ENCODE measurements around the gene SACM1L.

The SACM1L gene

DNA sequence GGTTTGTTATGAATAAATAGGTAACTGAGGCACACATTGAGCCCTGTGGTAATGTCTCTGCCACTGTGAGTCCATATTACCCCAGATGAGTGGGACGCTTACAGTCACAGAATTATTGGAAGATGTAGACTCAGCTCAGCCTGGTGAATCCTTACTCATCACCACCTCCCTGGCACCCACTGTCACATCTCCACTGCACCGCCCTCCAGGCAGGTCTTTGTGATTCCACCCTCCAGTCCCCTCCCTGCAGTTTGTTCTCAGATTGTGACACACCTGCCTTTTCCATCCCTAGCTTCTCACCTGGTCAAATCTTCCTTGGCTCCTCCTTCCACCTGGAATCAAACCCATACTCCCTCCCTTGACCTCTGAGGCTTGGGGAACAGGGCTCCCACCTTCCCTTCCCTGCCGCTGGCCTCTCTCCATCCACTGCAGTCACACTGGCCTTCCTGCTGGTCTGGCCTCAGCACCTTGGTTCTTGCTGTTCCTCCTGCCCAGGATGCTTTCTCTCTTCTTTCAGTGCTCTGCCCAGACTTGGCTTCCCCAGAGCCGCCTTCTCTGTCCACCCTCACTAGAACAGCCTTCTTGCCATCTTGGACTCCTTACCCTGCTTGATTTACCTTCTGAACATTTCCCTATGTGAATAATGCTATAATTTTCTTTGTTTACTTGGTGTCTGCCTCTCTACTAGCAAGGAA, 97.8 kb downstream of the SACM1L start:
- H3K36me3 ChIP-seq (ENCODE audit: insufficient read depth, low read length): no peaks in the 10 kb centered on the region
- H3K4me3 ChIP-seq (ENCODE audit: low read depth in 1 of 2, low read length in 2 of 2): no peak overlapping the region
- DNase-seq: peak; percentile 2
- peaks cover 7% of the 10 kb centered on the region for H3K4me1 ChIP-seq (ENCODE audit: insufficient read depth, low read length)
- H3K27me3 ChIP-seq (ENCODE audit: insufficient read depth, low read length, poor library complexity): no peaks in the 10 kb centered on the region
- H3K9me3 ChIP-seq (ENCODE audit: insufficient read depth, low read length, severe bottlenecking): peaks cover 8% of the 10 kb centered on the region
- no peak overlapping the region for H2AFZ ChIP-seq (ENCODE audit: low read depth, low read length)
- no peak for ATAC-seq (ENCODE audit: insufficient read depth, low read depth)
- no peak overlapping the region for H3K4me2 ChIP-seq (ENCODE audit: insufficient read depth, low read length)
- TF ChIP-seq CTCF (IDR thresholded peaks at IDR 0.05; ENCODE audit: borderline replicate concordance, extremely low read depth, low read length, poor library complexity, severe bottlenecking) (no peak), EZH2 (IDR thresholded peaks at IDR 0.05; ENCODE audit: borderline replicate concordance, low read depth, low read length, severe bottlenecking) (no peak)
- no peak overlapping the region for H3K27ac ChIP-seq (ENCODE audit: low read length)
- H3K79me2 ChIP-seq (ENCODE audit: insufficient read depth, low read length): no peaks in the 10 kb centered on the region
- H3K9ac ChIP-seq (ENCODE audit: low read depth, low read length): no peak overlapping the region
- H4K20me1 ChIP-seq (ENCODE audit: insufficient read depth, low read length): no peaks in the 10 kb centered on the region

- Histone ChIP-seq H4K20me1 (ENCODE audit: insufficient read depth, low read length) (no peaks in the 10 kb centered on the region), H2AFZ (ENCODE audit: low read depth, low read length) (no peak overlapping the region), H3K4me1 (ENCODE audit: insufficient read depth, low read length) (peaks cover 7% of the 10 kb centered on the region), H3K4me2 (ENCODE audit: insufficient read depth, low read length) (no peak overlapping the region), H3K4me3 (ENCODE audit: low read depth in 1 of 2, low read length in 2 of 2) (no peak overlapping the region), H3K36me3 (ENCODE audit: insufficient read depth, low read length) (no peaks in the 10 kb centered on the region), H3K9me3 (ENCODE audit: insufficient read depth, low read length, severe bottlenecking) (peaks cover 8% of the 10 kb centered on the region), H3K27ac (ENCODE audit: low read length) (no peak overlapping the region), H3K79me2 (ENCODE audit: insufficient read depth, low read length) (no peaks in the 10 kb centered on the region), H3K27me3 (ENCODE audit: insufficient read depth, low read length, poor library complexity) (no peaks in the 10 kb centered on the region), H3K9ac (ENCODE audit: low read depth, low read length) (no peak overlapping the region)
- TF ChIP-seq CTCF (IDR thresholded peaks at IDR 0.05; ENCODE audit: borderline replicate concordance, extremely low read depth, low read length, poor library complexity, severe bottlenecking) (no peak), EZH2 (IDR thresholded peaks at IDR 0.05; ENCODE audit: borderline replicate concordance, low read depth, low read length, severe bottlenecking) (no peak)
- DNase-seq: peak; percentile 1
- no peak for ATAC-seq (ENCODE audit: insufficient read depth, low read depth)
These were observed 98.4 kb downstream of the SACM1L start for GRCh38 chr3:45787551-45787950.

GRCh38 chr3:45789235-45789812, 100.1 kb downstream of the SACM1L start:
- no peak for ATAC-seq (ENCODE audit: insufficient read depth, low read depth)
- Histone ChIP-seq H3K4me3 (ENCODE audit: low read depth in 1 of 2, low read length in 2 of 2) (no peak overlapping the region), H4K20me1 (ENCODE audit: insufficient read depth, low read length) (no peaks in the 10 kb centered on the region), H3K4me1 (ENCODE audit: insufficient read depth, low read length) (peaks cover 7% of the 10 kb centered on the region), H3K27ac (ENCODE audit: low read length) (no peak overlapping the region), H2AFZ (ENCODE audit: low read depth, low read length) (no peak overlapping the region), H3K9me3 (ENCODE audit: insufficient read depth, low read length, severe bottlenecking) (peaks cover 8% of the 10 kb centered on the region), H3K27me3 (ENCODE audit: insufficient read depth, low read length, poor library complexity) (no peaks in the 10 kb centered on the region), H3K79me2 (ENCODE audit: insufficient read depth, low read length) (no peaks in the 10 kb centered on the region), H3K9ac (ENCODE audit: low read depth, low read length) (no peak overlapping the region), H3K36me3 (ENCODE audit: insufficient read depth, low read length) (no peaks in the 10 kb centered on the region), H3K4me2 (ENCODE audit: insufficient read depth, low read length) (no peak overlapping the region)
- TF ChIP-seq CTCF (IDR thresholded peaks at IDR 0.05; ENCODE audit: borderline replicate concordance, extremely low read depth, low read length, poor library complexity, severe bottlenecking): no peak
- TF ChIP-seq EZH2 (IDR thresholded peaks at IDR 0.05; ENCODE audit: borderline replicate concordance, low read depth, low read length, severe bottlenecking): no peak
- no peak for DNase-seq
